GM21825 (cell line): ENCODE measurements around the gene HOXD1.

Experiments
- ATAC-seq: cut with Tn5 transposase; IDR thresholded peaks from one replicate; pipeline ENCODE4 v1.9.1; 2021; ENCODE audit warnings: mild to moderate bottlenecking, moderate library complexity; ENCODE audit not compliant: unreplicated experiment

HOXD1 gene

DNA sequence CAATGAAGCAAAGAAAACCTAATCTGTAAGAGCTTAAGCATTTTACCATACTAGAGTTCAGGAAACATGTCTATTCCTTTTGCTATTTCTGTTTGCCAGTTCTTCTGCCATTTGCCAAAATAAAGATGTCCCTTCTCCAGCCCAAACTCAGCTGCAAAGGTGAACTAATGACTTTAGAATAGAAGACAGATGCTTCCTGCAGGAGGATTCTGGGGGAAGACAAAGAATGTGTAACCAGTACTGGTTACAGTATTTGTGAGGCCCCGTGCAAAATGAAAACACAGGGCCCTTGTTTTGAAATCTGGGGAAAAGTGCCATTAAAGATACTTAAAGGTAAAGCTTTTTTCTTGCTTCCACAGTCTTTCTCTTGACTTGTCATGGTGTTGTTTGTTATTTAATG is 46.5 kb downstream of the HOXD1 start:
- ATAC-seq, result no peak

DNA sequence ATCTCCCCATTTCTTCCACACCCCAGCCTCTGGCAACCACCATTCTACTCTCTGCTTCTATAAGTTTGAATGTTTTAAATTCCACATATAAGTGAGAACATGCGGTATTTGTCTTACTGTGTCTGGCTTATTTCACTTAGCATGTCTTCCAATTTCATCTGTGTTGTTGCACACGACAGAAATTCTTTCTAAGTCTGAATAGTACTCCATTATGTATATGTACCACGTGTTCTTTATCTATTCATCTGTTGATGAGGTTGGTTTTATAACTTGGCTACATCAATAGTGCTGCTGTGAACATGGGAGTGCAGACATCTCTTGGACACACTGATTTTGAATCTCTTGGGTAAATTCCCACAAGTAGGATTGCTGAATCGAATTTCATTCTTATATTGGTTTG is 49.0 kb downstream of the HOXD1 start:
- no peak for ATAC-seq

DNA sequence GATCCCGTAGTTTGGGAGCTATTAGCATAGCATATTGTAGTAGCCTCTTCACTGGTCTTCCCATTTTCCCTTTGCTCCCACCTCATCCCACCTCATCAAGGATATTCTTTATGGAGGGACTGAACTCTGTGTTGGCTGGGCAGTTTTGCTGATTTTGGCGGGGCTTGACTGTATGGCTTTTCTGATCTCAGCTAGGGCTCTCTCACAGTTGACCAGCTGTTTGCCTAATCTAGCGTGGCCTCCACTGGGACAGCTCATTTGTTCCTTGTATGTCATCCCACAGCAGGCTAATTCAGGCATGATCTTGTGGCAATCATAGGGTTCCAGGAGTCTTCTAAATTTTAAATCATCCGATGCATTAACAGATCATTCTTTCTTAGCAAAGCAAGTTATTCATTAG is 50.6 kb downstream of the HOXD1 start:
- ATAC-seq, result no peak

DNA sequence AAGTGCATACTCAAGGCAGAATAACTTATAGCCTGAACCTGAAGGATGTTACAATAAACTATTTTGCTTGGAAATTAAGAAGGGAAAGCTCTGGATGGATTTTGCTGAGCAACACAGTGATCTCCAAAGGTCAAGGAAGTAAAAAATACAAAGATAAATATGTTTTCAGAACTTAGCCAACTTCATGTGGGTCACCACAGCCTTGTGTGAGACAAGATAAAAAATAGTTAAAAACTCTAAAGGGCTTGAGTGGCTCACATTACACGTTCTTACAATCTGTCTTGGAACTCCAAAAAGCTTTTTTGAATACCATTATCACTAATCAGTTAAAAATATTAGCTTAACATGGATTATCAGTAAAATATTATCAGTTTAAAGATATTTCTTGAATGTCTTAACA is 51.8 kb downstream of the HOXD1 start:
- ATAC-seq, result no peak
